GM13977 (cell line): Measurements from ENCODE around the gene FMN1.

Experiments used
- DNase-seq: peaks from one replicate; pipeline ENCODE4 v3.0.0; 2012; ENCODE audit warnings: low spot score
- CTCF ChIP-seq: IDR thresholded peaks from 2 replicates; pipeline ENCODE4 v1.5.1; 2012; ENCODE audit warnings: mild to moderate bottlenecking, control low read depth; ENCODE audit not compliant: insufficient read depth; ENCODE audit errors: extremely low read depth, missing control alignments
- in situ Hi-C: fragments of 300-500 bp; cut with MboI; formaldehyde crosslinking; loops from one replicate; pipeline ENCODE4 v1.12.0; 2022; ENCODE audit warnings: low sequenced_read_pairs, low pct_unique_long_range_greater_than_20kb, mixed read lengths, inconsistent platforms; ENCODE audit not compliant: unreplicated experiment

The FMN1 gene

GRCh38 chr15:32786906-32787305 lies 407.6 kb downstream of the FMN1 start:
- in situ Hi-C loops: no loop called here
- DNase-seq: no peak
- no peak for TF ChIP-seq CTCF

GRCh38 chr15:32784581-32784980 lies 409.9 kb downstream of the FMN1 start:
- TF ChIP-seq CTCF: no peak
- DNase-seq: no peak
- in situ Hi-C loops: no loop called here

GRCh38 chr15:32781781-32782180 lies 412.7 kb downstream of the FMN1 start:
- no peak for DNase-seq
- TF ChIP-seq CTCF: no peak
- in situ Hi-C loops: no loop called here

GRCh38 chr15:32778391-32779176 lies 415.9 kb downstream of the FMN1 start:
- in situ Hi-C loops: no loop called here
- no peak for TF ChIP-seq CTCF
- no peak for DNase-seq

GRCh38 chr15:32775103-32775502 lies 419.4 kb downstream of the FMN1 start:
- in situ Hi-C loops: no loop called here
- DNase-seq: no peak
- no peak for TF ChIP-seq CTCF

GRCh38 chr15:32774022-32774421 lies 420.5 kb downstream of the FMN1 start:
- in situ Hi-C loops: no loop called here
- no peak for DNase-seq
- no peak for TF ChIP-seq CTCF
